ENCODE data around the gene SHC4.

SHC4 gene

DNA sequence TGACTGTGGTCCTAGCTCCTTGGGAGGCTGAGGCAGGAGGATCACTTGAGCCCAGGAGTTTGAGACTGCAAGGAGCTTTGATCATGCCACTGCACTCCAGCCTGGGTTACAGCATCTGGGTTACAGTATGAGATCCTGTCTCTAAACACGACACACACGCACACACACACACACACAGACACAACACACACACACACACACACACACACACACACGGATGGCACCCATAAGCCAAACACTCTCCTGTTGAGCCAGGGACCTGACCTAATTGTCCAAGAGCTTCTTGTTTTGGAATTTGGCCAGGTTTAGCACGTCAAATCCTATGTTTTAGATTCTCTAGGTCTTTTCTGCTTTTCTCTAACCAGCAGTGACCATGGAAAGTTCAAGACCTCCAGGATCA is 59.0 kb downstream of the SHC4 start:
- TF ChIP-seq, protein P1, sequence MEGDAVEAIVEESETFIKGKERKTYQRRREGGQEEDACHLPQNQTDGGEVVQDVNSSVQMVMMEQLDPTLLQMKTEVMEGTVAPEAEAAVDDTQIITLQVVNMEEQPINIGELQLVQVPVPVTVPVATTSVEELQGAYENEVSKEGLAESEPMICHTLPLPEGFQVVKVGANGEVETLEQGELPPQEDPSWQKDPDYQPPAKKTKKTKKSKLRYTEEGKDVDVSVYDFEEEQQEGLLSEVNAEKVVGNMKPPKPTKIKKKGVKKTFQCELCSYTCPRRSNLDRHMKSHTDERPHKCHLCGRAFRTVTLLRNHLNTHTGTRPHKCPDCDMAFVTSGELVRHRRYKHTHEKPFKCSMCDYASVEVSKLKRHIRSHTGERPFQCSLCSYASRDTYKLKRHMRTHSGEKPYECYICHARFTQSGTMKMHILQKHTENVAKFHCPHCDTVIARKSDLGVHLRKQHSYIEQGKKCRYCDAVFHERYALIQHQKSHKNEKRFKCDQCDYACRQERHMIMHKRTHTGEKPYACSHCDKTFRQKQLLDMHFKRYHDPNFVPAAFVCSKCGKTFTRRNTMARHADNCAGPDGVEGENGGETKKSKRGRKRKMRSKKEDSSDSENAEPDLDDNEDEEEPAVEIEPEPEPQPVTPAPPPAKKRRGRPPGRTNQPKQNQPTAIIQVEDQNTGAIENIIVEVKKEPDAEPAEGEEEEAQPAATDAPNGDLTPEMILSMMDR (conservative IDR thresholded peaks at IDR 0.05; ENCODE audit: low read depth, low read length) = no peak

DNA sequence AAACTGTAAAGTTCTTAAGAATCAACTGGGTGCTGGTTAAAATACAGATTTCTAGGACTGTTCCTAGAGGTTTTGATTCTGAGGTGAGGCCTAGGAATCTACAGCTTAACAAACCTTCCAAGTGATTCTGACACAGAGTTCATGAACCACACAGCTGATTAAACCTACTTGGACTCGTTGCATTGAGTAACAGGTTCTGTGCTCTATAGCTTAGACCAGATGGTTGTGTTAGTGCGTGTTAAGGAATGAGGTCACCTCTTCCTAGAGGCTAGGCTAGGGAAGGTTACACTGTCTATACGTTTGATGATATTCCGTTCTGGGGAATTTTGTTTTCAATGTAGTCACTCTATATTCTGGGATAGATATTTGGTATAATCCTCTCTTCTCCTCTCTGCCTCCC is 63.9 kb downstream of the SHC4 start:
- no peak overlapping the region for H2AFZ ChIP-seq (ENCODE audit: low read depth)

More for the DNA sequence above, 59.0 kb downstream of the SHC4 start:
- no peaks in the 10 kb centered on the region for H3K4me1 ChIP-seq (ENCODE audit: low read depth, poor library complexity, severe bottlenecking)
- H3K27ac ChIP-seq = no peak overlapping the region
- H4K20me1 ChIP-seq (ENCODE audit: insufficient read depth) = no peaks in the 10 kb centered on the region
- H3K4me3 ChIP-seq (IDR thresholded peaks at IDR 0.05; ENCODE audit: insufficient read depth, low read depth, low read length) = no peak overlapping the region
- H2AFZ ChIP-seq (ENCODE audit: low read depth) = no peak overlapping the region
- H3K9ac ChIP-seq = no peak overlapping the region
- H3K36me3 ChIP-seq (ENCODE audit: insufficient read depth) = no peaks in the 10 kb centered on the region
- H3K4me2 ChIP-seq = no peak overlapping the region
- H3K79me2 ChIP-seq (ENCODE audit: insufficient read depth, low read depth) = no peaks in the 10 kb centered on the region
- H3K27me3 ChIP-seq (ENCODE audit: insufficient read depth, low read depth) = no peaks in the 10 kb centered on the region

DNA sequence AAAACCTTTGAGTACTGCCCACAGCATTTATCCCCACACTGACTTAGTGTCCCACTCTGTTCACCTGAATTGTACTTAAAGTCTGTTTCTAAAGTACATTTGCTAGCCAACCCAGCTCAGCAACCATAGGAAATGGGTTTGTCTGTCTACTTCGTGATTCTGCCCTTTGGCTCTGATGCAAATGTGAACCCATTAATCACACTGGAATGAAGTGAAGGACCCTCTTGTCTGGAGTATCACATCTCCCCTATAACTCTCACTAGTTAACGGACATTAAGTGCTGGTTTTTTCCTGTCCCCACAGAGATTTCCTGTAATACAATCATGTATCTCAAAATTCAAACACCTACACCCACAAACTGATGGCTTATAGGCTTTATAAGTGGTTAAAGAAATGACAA is 65.3 kb downstream of the SHC4 start:
- no peaks in the 10 kb centered on the region for H3K36me3 ChIP-seq (ENCODE audit: insufficient read depth)
- H3K79me2 ChIP-seq (ENCODE audit: insufficient read depth, low read depth) = no peaks in the 10 kb centered on the region
- TF ChIP-seq, protein P1 (conservative IDR thresholded peaks at IDR 0.05; ENCODE audit: low read depth, low read length) = no peak
- H3K9ac ChIP-seq = no peak overlapping the region
- no peaks in the 10 kb centered on the region for H3K27me3 ChIP-seq (ENCODE audit: insufficient read depth, low read depth)
- H3K4me2 ChIP-seq = no peak overlapping the region
- H2AFZ ChIP-seq (ENCODE audit: low read depth) = no peak overlapping the region
- H4K20me1 ChIP-seq (ENCODE audit: insufficient read depth) = no peaks in the 10 kb centered on the region
- no peak overlapping the region for H3K4me3 ChIP-seq (IDR thresholded peaks at IDR 0.05; ENCODE audit: insufficient read depth, low read depth, low read length)
- no peak overlapping the region for H3K27ac ChIP-seq
- no peaks in the 10 kb centered on the region for H3K4me1 ChIP-seq (ENCODE audit: low read depth, poor library complexity, severe bottlenecking)

More for the DNA sequence above, 63.9 kb downstream of the SHC4 start:
- no peak overlapping the region for H3K9ac ChIP-seq
- H3K79me2 ChIP-seq (ENCODE audit: insufficient read depth, low read depth) = no peaks in the 10 kb centered on the region
- no peak overlapping the region for H3K4me2 ChIP-seq
- H3K4me1 ChIP-seq (ENCODE audit: low read depth, poor library complexity, severe bottlenecking) = no peaks in the 10 kb centered on the region
- H3K27ac ChIP-seq = no peak overlapping the region
- no peaks in the 10 kb centered on the region for H3K27me3 ChIP-seq (ENCODE audit: insufficient read depth, low read depth)
- no peaks in the 10 kb centered on the region for H4K20me1 ChIP-seq (ENCODE audit: insufficient read depth)
- TF ChIP-seq, protein P1 (conservative IDR thresholded peaks at IDR 0.05; ENCODE audit: low read depth, low read length) = no peak
- no peaks in the 10 kb centered on the region for H3K36me3 ChIP-seq (ENCODE audit: insufficient read depth)
- no peak overlapping the region for H3K4me3 ChIP-seq (IDR thresholded peaks at IDR 0.05; ENCODE audit: insufficient read depth, low read depth, low read length)

DNA sequence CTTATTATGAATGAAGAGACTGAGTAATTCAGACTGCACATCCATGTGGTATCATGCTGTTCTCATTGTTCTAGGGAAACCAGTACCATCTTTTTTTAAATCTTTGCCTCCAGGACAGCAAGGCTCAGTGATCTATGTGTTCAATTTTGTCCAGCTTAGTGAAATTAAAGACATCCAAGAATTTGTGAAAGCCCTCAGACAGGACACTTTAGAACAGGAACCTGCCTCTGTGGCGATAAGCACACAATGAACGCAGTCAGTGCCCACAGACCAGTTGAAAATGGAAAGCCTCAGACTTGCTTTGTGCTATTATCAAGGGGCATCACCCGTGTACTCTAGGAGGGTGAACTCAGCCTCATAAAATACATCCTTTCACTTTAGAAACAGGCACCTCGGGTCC is 65.7 kb downstream of the SHC4 start:
- no peak overlapping the region for H3K27ac ChIP-seq
- no peaks in the 10 kb centered on the region for H3K27me3 ChIP-seq (ENCODE audit: insufficient read depth, low read depth)
- no peak overlapping the region for H2AFZ ChIP-seq (ENCODE audit: low read depth)
- H4K20me1 ChIP-seq (ENCODE audit: insufficient read depth) = no peaks in the 10 kb centered on the region
- H3K4me3 ChIP-seq (IDR thresholded peaks at IDR 0.05; ENCODE audit: insufficient read depth, low read depth, low read length) = no peak overlapping the region
- H3K4me2 ChIP-seq = no peak overlapping the region
- H3K79me2 ChIP-seq (ENCODE audit: insufficient read depth, low read depth) = no peaks in the 10 kb centered on the region
- TF ChIP-seq, protein P1 (conservative IDR thresholded peaks at IDR 0.05; ENCODE audit: low read depth, low read length) = no peak
- no peaks in the 10 kb centered on the region for H3K36me3 ChIP-seq (ENCODE audit: insufficient read depth)
- no peak overlapping the region for H3K9ac ChIP-seq
- no peaks in the 10 kb centered on the region for H3K4me1 ChIP-seq (ENCODE audit: low read depth, poor library complexity, severe bottlenecking)
